ENCODE measurements around the gene PLGRKT. TPM values are rescaled to one million over a fixed set of nuclear protein-coding genes. Genes with fewer than 3 reads are reported as not detected.

Gene PLGRKT
- total and polyA plus RNA-seq, 2 experiments from 2014 or later: 13.1 to 31.5 TPM

GRCh38 chr9:5361326-5362010 lies 76.3 kb downstream of the PLGRKT start (continued):
- TF ChIP-seq STAT1 (IDR thresholded peaks at IDR 0.05; ENCODE audit: unreplicated experiment) (no peak), ZNF331 (CRISPR knock-in tag; IDR thresholded peaks at IDR 0.05; ENCODE audit: low read depth) (no peak), ZNF114 (CRISPR knock-in tag; IDR thresholded peaks at IDR 0.05) (no peak)

- ATAC-seq (no peak), DNase-seq (ENCODE audit: low spot score) (no peak)
- H3K4me1 ChIP-seq (ENCODE audit: insufficient read depth): no peaks in the 10 kb centered on the region; the same call in 1 of the 2 replicates
- no peak for TF ChIP-seq ETS1 (IDR thresholded peaks at IDR 0.05)
- TF ChIP-seq CTCF (conservative IDR thresholded peaks at IDR 0.05; ENCODE audit: low read depth in 2 of 2): no peak
- no peak for TF ChIP-seq REST (IDR thresholded peaks at IDR 0.05; ENCODE audit: unreplicated experiment)
- no peak for TF ChIP-seq EZH2phosphoT487 (IDR thresholded peaks at IDR 0.05; ENCODE audit: unreplicated experiment)
- no peak for TF ChIP-seq NANOG (IDR thresholded peaks at IDR 0.05; ENCODE audit: borderline replicate concordance)
- Mint-ChIP-seq H3K4me3 (no peak overlapping the region), H3K4me1 (peaks cover 5% of the 10 kb centered on the region; the same call in 2 of the 3 replicates), H3K27me3 (ENCODE audit: insufficient read depth, low read depth, poor library complexity) (no peaks in the 10 kb centered on the region), H3K9me3 (no peaks in the 10 kb centered on the region), H3K27ac (no peak overlapping the region), H3K36me3 (ENCODE audit: low read depth) (no peaks in the 10 kb centered on the region)
- no peaks in the 10 kb centered on the region for H3K79me2 ChIP-seq (replicated peaks; ENCODE audit: insufficient read depth)
- H3K27ac ChIP-seq (ENCODE audit: low read depth): no peak overlapping the region
- H3K9me2 ChIP-seq (ENCODE audit: insufficient read depth): no peaks in the 10 kb centered on the region
- H3K27me3 ChIP-seq (ENCODE audit: insufficient read depth): no peaks in the 10 kb centered on the region
- H3F3A ChIP-seq (replicated peaks; ENCODE audit: low read depth): no peaks in the 10 kb centered on the region
- no peak overlapping the region for H2AFZ ChIP-seq
- H3K4me2 ChIP-seq: no peak overlapping the region
- H4K20me1 ChIP-seq (replicated peaks; ENCODE audit: insufficient read depth): no peaks in the 10 kb centered on the region; the same call in none of the 2 replicates
- H3K36me3 ChIP-seq (ENCODE audit: insufficient read depth): no peaks in the 10 kb centered on the region
- H3K4me3 ChIP-seq: no peak overlapping the region
Observed at GRCh38 chr9:5360341-5360740, 77.4 kb downstream of the PLGRKT start.
